Measurements from ENCODE around the gene TREM1. TPM values are rescaled to one million over a fixed set of nuclear protein-coding genes. Genes with fewer than 3 reads are reported as not detected.

Gene TREM1
- total RNA-seq, 1 experiment from 2014 or later = not detected

DNA sequence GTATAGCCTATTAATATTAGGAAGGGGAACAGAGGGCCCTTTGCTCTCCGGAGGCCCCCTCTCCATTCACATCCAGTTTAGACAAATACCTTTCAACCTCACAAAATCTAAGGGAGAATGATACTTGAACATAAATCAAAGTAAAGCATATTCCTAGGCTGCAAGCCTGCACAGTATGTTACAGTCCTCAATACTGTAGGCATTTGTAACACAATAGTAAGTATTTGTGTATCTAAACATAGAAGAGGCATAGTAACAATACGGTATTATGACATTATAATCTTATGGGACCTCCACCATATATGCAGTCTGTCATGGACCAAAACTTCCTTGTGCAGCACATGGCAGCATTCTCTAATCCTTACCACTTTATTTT lies 2.3 kb upstream of the TREM1 start:
- TF ChIP-seq, protein P1, sequence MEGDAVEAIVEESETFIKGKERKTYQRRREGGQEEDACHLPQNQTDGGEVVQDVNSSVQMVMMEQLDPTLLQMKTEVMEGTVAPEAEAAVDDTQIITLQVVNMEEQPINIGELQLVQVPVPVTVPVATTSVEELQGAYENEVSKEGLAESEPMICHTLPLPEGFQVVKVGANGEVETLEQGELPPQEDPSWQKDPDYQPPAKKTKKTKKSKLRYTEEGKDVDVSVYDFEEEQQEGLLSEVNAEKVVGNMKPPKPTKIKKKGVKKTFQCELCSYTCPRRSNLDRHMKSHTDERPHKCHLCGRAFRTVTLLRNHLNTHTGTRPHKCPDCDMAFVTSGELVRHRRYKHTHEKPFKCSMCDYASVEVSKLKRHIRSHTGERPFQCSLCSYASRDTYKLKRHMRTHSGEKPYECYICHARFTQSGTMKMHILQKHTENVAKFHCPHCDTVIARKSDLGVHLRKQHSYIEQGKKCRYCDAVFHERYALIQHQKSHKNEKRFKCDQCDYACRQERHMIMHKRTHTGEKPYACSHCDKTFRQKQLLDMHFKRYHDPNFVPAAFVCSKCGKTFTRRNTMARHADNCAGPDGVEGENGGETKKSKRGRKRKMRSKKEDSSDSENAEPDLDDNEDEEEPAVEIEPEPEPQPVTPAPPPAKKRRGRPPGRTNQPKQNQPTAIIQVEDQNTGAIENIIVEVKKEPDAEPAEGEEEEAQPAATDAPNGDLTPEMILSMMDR (conservative IDR thresholded peaks at IDR 0.05) = no peak
- TF ChIP-seq EZH2 (IDR thresholded peaks at IDR 0.05; ENCODE audit: low read depth) = no peak
- intact Hi-C loops (cut with micrococcal nuclease; ENCODE audit: unreplicated experiment) = no loop called here
- no TSS peak for BruUV-seq (replicated peaks)
- no peaks in the 10 kb centered on the region for H3K27me3 ChIP-seq (ENCODE audit: insufficient read depth, low read depth)
- no peaks in the 10 kb centered on the region for H4K20me1 ChIP-seq (ENCODE audit: insufficient read depth)
- H3F3A ChIP-seq (ENCODE audit: insufficient read depth, low read depth) = no peaks in the 10 kb centered on the region
- CTCF ChIA-PET = no interaction called here
- H3K79me2 ChIP-seq (ENCODE audit: low read depth) = no peaks in the 10 kb centered on the region
- H3K9me3 ChIP-seq (ENCODE audit: insufficient read depth, low read depth) = no peaks in the 10 kb centered on the region
- DNase-seq = no peak
- POLR2A ChIA-PET (ENCODE audit: unreplicated experiment) = no interaction called here
- H3K27ac ChIP-seq = no peak overlapping the region
- no peak overlapping the region for H2AFZ ChIP-seq
- no peaks in the 10 kb centered on the region for H3K4me1 ChIP-seq (replicated peaks; ENCODE audit: insufficient read depth)
- H3K4me2 ChIP-seq = no peak overlapping the region
- no peak overlapping the region for H3K4me3 ChIP-seq
- H3K36me3 ChIP-seq (ENCODE audit: low read depth) = no peaks in the 10 kb centered on the region
- H3K9me2 ChIP-seq (ENCODE audit: insufficient read depth) = no peaks in the 10 kb centered on the region

DNA sequence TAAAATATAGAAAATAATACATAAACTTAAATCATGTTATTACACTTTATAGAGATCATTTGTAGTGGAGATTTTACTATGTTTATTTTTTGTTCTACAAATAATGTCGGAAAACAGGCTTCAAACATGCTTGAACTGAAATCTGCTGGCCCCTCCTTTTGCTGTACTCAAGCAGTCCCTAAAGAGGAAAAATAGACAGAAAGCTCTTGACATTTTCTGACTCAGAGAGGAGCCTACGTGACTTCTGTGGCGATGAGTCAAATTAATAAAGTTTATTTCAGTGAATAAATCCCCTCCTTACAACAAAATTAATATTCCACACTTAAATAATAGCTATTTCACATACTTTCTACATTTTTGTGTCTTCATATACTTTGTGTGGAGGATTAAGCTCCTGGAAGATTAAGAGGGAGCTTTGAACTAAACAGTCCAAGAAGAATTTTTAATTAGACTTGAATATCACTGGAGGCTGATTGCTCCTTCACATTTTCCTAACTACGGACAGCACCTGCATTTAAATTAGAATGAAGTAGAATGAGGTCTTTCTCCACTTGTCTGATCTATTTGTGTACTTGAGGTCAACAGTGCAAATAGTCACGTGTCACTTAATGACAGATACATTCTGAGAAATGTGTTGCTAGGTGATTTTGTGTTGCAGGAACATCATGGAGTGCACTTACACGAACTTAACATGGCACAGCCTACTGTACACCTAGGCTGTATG lies 1.7 kb upstream of the TREM1 start:
- Histone ChIP-seq H3K9me2 (ENCODE audit: insufficient read depth) (no peaks in the 10 kb centered on the region), H3K79me2 (ENCODE audit: low read depth) (no peaks in the 10 kb centered on the region), H3K36me3 (ENCODE audit: low read depth) (no peaks in the 10 kb centered on the region), H3K4me2 (no peak overlapping the region), H4K20me1 (ENCODE audit: insufficient read depth) (no peaks in the 10 kb centered on the region), H2AFZ (no peak overlapping the region), H3K4me1 (replicated peaks; ENCODE audit: insufficient read depth) (no peaks in the 10 kb centered on the region), H3K9me3 (ENCODE audit: insufficient read depth, low read depth) (no peaks in the 10 kb centered on the region), H3K27ac (no peak overlapping the region), H3F3A (ENCODE audit: insufficient read depth, low read depth) (no peaks in the 10 kb centered on the region), H3K27me3 (ENCODE audit: insufficient read depth, low read depth) (no peaks in the 10 kb centered on the region), H3K4me3 (no peak overlapping the region)
- no TSS peak for BruUV-seq (replicated peaks)
- ChIA-PET CTCF (no interaction called here), POLR2A (ENCODE audit: unreplicated experiment) (no interaction called here)
- TF ChIP-seq, protein P1 (conservative IDR thresholded peaks at IDR 0.05) = no peak
- no peak for TF ChIP-seq EZH2 (IDR thresholded peaks at IDR 0.05; ENCODE audit: low read depth)
- intact Hi-C loops (cut with micrococcal nuclease; ENCODE audit: unreplicated experiment) = no loop called here
- no peak for DNase-seq

DNA sequence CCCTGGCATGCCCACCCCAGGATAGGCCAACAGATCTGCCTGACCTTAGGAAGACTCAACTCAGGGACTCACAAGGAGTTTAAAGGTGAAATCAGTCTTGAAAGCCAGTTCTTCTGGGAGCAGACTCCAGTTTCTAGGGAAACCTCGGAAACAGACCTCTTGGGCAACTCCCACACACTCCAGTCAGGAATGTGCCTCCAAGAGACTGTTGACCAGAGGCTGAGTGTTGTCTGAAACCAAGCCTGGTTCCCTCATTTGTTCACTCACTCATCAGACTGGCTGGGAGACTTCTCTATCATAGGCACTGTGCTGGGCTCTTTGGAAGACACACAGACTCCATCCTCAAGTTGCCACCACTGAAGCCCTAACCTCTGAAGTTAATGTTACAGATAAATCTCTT lies 1.8 kb downstream of the TREM1 start:
- no peak overlapping the region for H3K4me3 ChIP-seq
- TF ChIP-seq EZH2 (IDR thresholded peaks at IDR 0.05; ENCODE audit: low read depth) = no peak
- TF ChIP-seq, protein P1 (conservative IDR thresholded peaks at IDR 0.05) = no peak
- H3K9me3 ChIP-seq (ENCODE audit: insufficient read depth, low read depth) = no peaks in the 10 kb centered on the region
- H2AFZ ChIP-seq = no peak overlapping the region
- no peaks in the 10 kb centered on the region for H3K4me1 ChIP-seq (replicated peaks; ENCODE audit: insufficient read depth)
- no peaks in the 10 kb centered on the region for H3K36me3 ChIP-seq (ENCODE audit: low read depth)
- BruUV-seq (replicated peaks) = no TSS peak
- POLR2A ChIA-PET (ENCODE audit: unreplicated experiment) = no interaction called here
- intact Hi-C loops (cut with micrococcal nuclease; ENCODE audit: unreplicated experiment) = no loop called here
- H4K20me1 ChIP-seq (ENCODE audit: insufficient read depth) = no peaks in the 10 kb centered on the region
- no peaks in the 10 kb centered on the region for H3F3A ChIP-seq (ENCODE audit: insufficient read depth, low read depth)
- no peak for DNase-seq
- CTCF ChIA-PET = no interaction called here
- H3K27ac ChIP-seq = no peak overlapping the region
- H3K27me3 ChIP-seq (ENCODE audit: insufficient read depth, low read depth) = no peaks in the 10 kb centered on the region
- H3K9me2 ChIP-seq (ENCODE audit: insufficient read depth) = no peaks in the 10 kb centered on the region
- no peaks in the 10 kb centered on the region for H3K79me2 ChIP-seq (ENCODE audit: low read depth)
- no peak overlapping the region for H3K4me2 ChIP-seq

Measured in PC-9 (cell line).